ENCODE measurements around the gene MACROH2A1.

The MACROH2A1 gene

GRCh38 chr5:135350536-135350935 lies 48.5 kb downstream of the MACROH2A1 start:
- DNase-seq: no peak

GRCh38 chr5:135349886-135350285 lies 49.1 kb downstream of the MACROH2A1 start:
- DNase-seq: no peak

- DNase-seq: no peak
Observed at GRCh38 chr5:135349451-135349850, 49.6 kb downstream of the MACROH2A1 start.

- DNase-seq: no peak
Observed at GRCh38 chr5:135348918-135349317, 50.1 kb downstream of the MACROH2A1 start.

- no peak for DNase-seq
Observed at GRCh38 chr5:135347392-135347791, 51.6 kb downstream of the MACROH2A1 start.

- no peak for DNase-seq
Observed at GRCh38 chr5:135345956-135346731, 52.9 kb downstream of the MACROH2A1 start.

GRCh38 chr5:135344349-135344748 lies 54.7 kb downstream of the MACROH2A1 start:
- DNase-seq: no peak

- no peak for DNase-seq
Observed at GRCh38 chr5:135343413-135343812, 55.6 kb downstream of the MACROH2A1 start.

- no peak for DNase-seq
Observed at GRCh38 chr5:135342551-135342875, 56.5 kb downstream of the MACROH2A1 start.

- DNase-seq: no peak
Observed at GRCh38 chr5:135341696-135342550, 57.1 kb downstream of the MACROH2A1 start.

GRCh38 chr5:135341016-135341666 lies 57.9 kb downstream of the MACROH2A1 start:
- no peak for DNase-seq

- no peak for DNase-seq
Observed at GRCh38 chr5:135340568-135340967, 58.5 kb downstream of the MACROH2A1 start.

GRCh38 chr5:135339623-135340022 lies 59.4 kb downstream of the MACROH2A1 start:
- no peak for DNase-seq

- no peak for DNase-seq
Observed at GRCh38 chr5:135339189-135339588, 59.8 kb downstream of the MACROH2A1 start.

GRCh38 chr5:135337064-135337463 lies 62.0 kb downstream of the MACROH2A1 start:
- peak in 1 of 2 donors; percentile 32 for DNase-seq

GRCh38 chr5:135335031-135335828 lies 63.8 kb downstream of the MACROH2A1 start:
- DNase-seq: no peak

- no peak for DNase-seq
Observed at GRCh38 chr5:135333732-135334515, 65.1 kb downstream of the MACROH2A1 start.

GRCh38 chr5:135332519-135333150 lies 66.4 kb downstream of the MACROH2A1 start:
- peak in 1 of 2 donors; percentile 52 for DNase-seq

- no peak for DNase-seq
Observed at GRCh38 chr5:135331612-135332011, 67.4 kb downstream of the MACROH2A1 start.

- DNase-seq: no peak
Observed at GRCh38 chr5:135330798-135331096, 68.3 kb downstream of the MACROH2A1 start.
